GM12878 (cell line): ENCODE data around the gene RASA4.
"Not testable (repeated sequence)": the region's sequence is repeated elsewhere in the genome, so short reads cannot be mapped to it uniquely, and the experiment has no call there.

ENCODE experiments used
- EZH2 ChIP-seq: IDR thresholded peaks from 2 replicates; pipeline ENCODE4 v1.6.1; 2012; ENCODE audit warnings: low read depth, mild to moderate bottlenecking, control low read depth, inconsistent platforms, low read length, borderline replicate concordance; ENCODE audit not compliant: control insufficient read depth
- MYC ChIP-seq: IDR thresholded peaks from 2 replicates; pipeline ENCODE4 v1.6.1; 2011; ENCODE audit warnings: mild to moderate bottlenecking, low read length, moderate library complexity, inconsistent platforms; ENCODE audit not compliant: insufficient read depth, insufficient replicate concordance, insufficient read length, severe bottlenecking
- PML ChIP-seq: IDR thresholded peaks from 2 replicates; pipeline ENCODE4 v1.6.1; 2012; ENCODE audit warnings: low read length, inconsistent platforms
- POLR2A ChIP-seq: IDR thresholded peaks from 2 replicates; pipeline ENCODE4 v1.6.1; 2011; ENCODE audit warnings: low read depth, mild to moderate bottlenecking, low read length
- RFX5 ChIP-seq: IDR thresholded peaks from 2 replicates; pipeline ENCODE4 v1.6.1; 2011; ENCODE audit warnings: low read depth, low read length, improper control_type of control experiment
- SIN3A ChIP-seq: IDR thresholded peaks from 2 replicates; pipeline ENCODE4 v1.6.1; 2012; ENCODE audit warnings: low read depth, low read length, improper control_type of control experiment
- SP1 ChIP-seq: IDR thresholded peaks from one replicate; pipeline ENCODE4 v1.6.1; 2011; ENCODE audit warnings: low read depth, low read length
- TF ChIP-seq, protein P1 (sequence below): IDR thresholded peaks from 2 replicates; pipeline ENCODE4 v1.6.1; 2012; ENCODE audit warnings: low read depth, low read length, improper control_type of control experiment
- TF ChIP-seq, protein P2 (sequence below), 3 experiments: IDR thresholded peaks in 2 of 3; conservative IDR thresholded peaks in 1 of 3; 2 replicates each; pipeline ENCODE4 v1.5.1; 2011; ENCODE audit warnings: low read depth in 3 of 3, low read length in 3 of 3, mild to moderate bottlenecking in 3 of 3, control low read depth in 2 of 3, moderate library complexity in 2 of 3, inconsistent platforms in 1 of 3, mixed read lengths in 1 of 3; ENCODE audit not compliant: control insufficient read depth in 2 of 3, insufficient read depth in 1 of 3; ENCODE audit errors: extremely low read depth in 1 of 3
- TF ChIP-seq, protein P3 (sequence below): IDR thresholded peaks from 2 replicates; pipeline ENCODE4 v1.6.1; 2011; ENCODE audit warnings: low read depth, mild to moderate bottlenecking, low read length, moderate library complexity, borderline replicate concordance; ENCODE audit errors: extremely low read depth

DNA sequence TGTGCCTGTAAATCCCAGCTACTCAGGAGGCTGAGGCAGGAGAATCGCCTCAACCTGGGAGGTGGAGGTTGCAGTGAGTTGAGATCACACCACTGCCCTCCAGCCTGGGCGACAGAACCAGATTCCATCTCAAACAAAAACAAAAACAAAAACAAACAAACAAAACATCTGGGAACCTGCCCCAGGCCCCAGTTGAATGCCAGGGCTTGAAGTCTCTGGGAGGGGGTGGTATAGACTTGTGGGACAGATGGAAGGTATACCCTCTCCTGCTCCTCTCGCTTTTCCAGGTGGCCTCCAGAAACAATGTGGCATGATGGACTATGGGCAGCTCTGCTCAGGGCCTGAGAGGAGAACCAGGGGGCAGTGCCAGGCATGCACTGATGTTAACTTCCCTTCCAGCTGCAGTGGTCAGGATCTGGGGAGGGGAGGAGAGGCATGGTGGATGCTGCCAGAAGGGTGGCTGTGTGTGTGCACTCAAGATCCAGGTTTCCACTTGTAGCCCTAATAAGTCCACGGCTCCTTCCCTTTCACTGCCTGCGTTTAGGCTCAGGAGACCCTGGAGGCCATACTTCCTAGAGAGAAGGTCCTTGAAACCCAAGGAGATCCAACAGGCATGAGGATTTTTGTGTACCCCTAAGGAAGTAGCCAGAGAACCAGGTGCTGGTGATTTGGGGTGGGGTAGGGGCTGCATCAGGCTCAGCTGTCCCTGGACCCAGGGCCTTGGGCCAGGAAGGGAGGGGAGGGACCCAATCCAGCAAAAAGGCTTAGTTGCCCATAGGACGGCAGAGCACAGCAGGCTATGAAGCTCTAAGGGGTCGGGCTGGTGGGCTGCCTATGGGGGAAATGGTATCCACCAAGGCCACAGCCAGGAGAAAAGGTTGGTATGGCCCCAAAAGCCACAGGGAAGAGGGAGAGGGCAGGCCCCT lies 39.0 kb downstream of the RASA4 start:
- not testable (repeated sequence) for TF ChIP-seq MYC, POLR2A, EZH2, SIN3A, SP1, PML, RFX5
- TF ChIP-seq, protein P1, sequence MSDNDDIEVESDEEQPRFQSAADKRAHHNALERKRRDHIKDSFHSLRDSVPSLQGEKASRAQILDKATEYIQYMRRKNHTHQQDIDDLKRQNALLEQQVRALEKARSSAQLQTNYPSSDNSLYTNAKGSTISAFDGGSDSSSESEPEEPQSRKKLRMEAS: not testable (repeated sequence)
- TF ChIP-seq, protein P2, sequence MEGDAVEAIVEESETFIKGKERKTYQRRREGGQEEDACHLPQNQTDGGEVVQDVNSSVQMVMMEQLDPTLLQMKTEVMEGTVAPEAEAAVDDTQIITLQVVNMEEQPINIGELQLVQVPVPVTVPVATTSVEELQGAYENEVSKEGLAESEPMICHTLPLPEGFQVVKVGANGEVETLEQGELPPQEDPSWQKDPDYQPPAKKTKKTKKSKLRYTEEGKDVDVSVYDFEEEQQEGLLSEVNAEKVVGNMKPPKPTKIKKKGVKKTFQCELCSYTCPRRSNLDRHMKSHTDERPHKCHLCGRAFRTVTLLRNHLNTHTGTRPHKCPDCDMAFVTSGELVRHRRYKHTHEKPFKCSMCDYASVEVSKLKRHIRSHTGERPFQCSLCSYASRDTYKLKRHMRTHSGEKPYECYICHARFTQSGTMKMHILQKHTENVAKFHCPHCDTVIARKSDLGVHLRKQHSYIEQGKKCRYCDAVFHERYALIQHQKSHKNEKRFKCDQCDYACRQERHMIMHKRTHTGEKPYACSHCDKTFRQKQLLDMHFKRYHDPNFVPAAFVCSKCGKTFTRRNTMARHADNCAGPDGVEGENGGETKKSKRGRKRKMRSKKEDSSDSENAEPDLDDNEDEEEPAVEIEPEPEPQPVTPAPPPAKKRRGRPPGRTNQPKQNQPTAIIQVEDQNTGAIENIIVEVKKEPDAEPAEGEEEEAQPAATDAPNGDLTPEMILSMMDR (IDR thresholded peaks at IDR 0.05 in 2 of 3, conservative IDR thresholded peaks at IDR 0.05 in 1 of 3; ENCODE audit: control insufficient read depth in 2 of 3, extremely low read depth in 1 of 3, insufficient read depth in 1 of 3, low read depth in 3 of 3, low read length in 3 of 3): not testable (repeated sequence)
- TF ChIP-seq, protein P3, sequence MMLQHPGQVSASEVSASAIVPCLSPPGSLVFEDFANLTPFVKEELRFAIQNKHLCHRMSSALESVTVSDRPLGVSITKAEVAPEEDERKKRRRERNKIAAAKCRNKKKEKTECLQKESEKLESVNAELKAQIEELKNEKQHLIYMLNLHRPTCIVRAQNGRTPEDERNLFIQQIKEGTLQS: not testable (repeated sequence)
